HG02798 (cell line): ENCODE data around the gene TTC3.

ENCODE experiments used
- ATAC-seq: cut with Tn5 transposase; IDR thresholded peaks from one replicate; pipeline ENCODE4 v1.9.1; 2021; ENCODE audit warnings: mild to moderate bottlenecking; ENCODE audit not compliant: unreplicated experiment, poor library complexity

The TTC3 gene

GRCh38 chr21:37058261-37058660, 14.8 kb upstream of the TTC3 start:
- no peak for ATAC-seq

DNA sequence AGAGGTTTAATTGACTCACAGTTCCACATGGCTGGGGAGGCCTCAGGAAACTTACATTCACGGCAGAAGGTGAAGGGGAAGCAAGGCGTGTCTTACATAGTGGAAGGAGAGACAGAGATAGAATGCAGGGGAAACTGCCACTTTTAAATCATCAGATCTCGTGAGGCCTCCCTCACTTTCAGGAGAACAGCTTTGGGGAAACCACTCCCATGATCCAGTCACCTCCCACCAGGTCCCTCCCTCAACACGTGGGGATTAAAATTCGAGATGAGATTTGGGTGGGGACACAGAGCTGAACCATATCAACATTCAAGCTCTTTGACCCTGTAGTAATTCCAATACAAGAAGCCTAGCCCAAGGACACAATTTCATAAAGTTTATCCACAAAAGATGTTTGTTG, 13.9 kb upstream of the TTC3 start:
- ATAC-seq: no peak

DNA sequence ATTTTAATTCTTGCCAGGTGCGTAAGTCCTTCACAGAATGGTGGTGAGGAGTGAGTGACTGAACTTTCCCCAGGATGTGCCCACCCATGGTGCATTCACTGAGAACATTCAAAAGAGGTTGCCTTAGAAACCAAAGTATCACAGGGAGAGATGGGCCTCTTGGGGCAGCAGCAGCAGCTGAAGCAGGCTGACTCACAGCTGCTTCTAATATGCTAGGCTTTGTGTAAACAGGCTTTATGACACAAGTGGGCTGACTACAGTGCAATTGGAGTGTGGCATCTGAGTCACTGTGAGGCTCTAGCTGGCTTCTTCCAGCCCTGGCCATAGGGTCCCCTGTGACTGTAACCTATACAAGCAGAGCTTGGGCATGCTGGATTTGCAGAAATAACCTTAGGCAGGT, 12.8 kb upstream of the TTC3 start:
- no peak for ATAC-seq

- no peak for ATAC-seq
Observed at GRCh38 chr21:37061926-37062592, 11.0 kb upstream of the TTC3 start.

DNA sequence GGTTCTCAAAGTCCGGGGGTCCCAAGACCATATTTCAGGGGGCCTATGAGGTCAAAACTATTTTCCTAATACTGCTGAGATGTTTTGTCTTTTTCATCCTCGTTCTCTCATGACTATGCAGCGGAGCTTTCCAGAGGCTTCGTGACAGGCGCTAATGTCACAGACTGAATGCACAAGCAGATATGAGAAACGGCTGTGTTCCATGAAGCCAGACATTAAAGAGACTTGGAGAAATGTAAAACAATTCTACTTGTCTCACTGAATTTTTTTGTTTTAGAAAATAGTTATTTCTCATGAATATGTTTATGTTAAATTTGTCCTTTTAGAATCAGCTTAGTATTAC, 10.5 kb upstream of the TTC3 start:
- no peak for ATAC-seq

DNA sequence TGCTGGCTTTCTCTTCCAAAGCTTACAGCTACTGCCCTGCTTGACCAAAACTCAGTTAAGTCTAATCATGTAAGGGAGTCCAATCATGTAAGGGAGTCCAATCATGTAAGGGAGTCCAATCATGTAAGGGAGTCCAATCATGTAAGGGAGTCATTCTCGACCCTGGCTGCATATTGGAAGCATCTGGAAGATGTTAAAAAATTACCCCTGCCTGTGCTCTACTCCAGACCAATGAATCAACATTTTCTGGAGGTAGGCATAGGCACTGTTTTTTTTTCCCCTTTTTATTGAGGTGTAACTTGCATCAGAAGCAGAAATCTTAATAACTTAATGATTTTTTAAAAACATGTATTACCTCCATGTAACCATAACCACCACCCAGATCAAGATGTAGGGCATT, 9.6 kb upstream of the TTC3 start:
- ATAC-seq: no peak

- ATAC-seq: no peak
Observed at GRCh38 chr21:37064841-37065240, 8.2 kb upstream of the TTC3 start.

GRCh38 chr21:37065561-37066177, 7.4 kb upstream of the TTC3 start:
- no peak for ATAC-seq

GRCh38 chr21:37071561-37072273, 1.3 kb upstream of the TTC3 start:
- ATAC-seq: no peak

- ATAC-seq: peak; percentile 39
Observed at GRCh38 chr21:37072274-37072987, 623 bp upstream of the TTC3 start.

GRCh38 chr21:37073417-37074196, 553 bp downstream of the TTC3 start:
- ATAC-seq: peak; percentile 32

DNA sequence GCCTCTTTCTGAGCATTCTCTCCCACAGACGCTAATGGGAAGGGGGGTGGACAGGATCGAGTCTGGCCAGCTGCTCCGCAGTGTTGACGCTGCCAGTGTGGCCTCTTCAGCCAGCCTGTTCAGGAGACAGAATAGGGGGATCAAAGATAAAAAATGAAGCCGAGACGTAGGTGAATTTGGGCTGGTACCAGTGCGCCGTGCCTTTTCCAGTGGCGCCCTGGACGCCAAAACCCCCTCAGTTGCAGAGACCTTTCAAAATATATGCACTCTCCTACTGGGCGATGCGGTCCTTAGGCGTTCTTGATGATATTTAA, 1.1 kb downstream of the TTC3 start:
- ATAC-seq: no peak

- ATAC-seq: no peak
Observed at GRCh38 chr21:37074546-37074945, 1.5 kb downstream of the TTC3 start.

DNA sequence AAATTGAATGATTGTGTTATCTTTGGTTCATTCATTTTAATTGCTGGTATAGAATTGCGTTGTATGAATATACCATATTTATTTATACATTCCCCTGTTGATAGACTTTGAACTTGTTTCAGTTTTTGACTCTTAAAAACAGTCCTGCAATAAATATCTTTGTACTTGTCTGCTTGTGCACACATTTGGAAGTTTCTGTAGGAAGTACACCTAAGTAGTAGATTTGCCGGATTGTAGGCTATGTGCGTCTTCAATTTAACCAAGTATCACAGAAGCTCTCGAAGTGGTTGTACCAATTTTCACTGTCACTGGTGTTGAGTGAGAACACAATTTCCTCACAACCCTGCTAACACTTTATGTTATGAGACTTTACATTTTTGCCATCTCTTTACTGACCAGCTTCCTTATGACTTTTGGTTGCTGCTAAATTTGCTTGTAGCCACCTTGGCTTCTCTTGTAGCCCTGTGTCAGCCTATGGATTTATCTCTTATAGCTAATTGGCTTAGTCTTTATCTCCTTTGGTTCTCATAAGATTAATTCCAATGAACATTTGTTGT, 2.2 kb downstream of the TTC3 start:
- no peak for ATAC-seq

GRCh38 chr21:37076087-37076850, 3.2 kb downstream of the TTC3 start:
- ATAC-seq: no peak

GRCh38 chr21:37077403-37077802, 4.3 kb downstream of the TTC3 start:
- no peak for ATAC-seq

- ATAC-seq: no peak
Observed at GRCh38 chr21:37079211-37079824, 6.3 kb downstream of the TTC3 start.

GRCh38 chr21:37082375-37082774, 9.3 kb downstream of the TTC3 start:
- ATAC-seq: no peak

GRCh38 chr21:37082856-37083528, 9.9 kb downstream of the TTC3 start:
- ATAC-seq: no peak
